Measurements from ENCODE around the gene OPCML. TPM values are rescaled to one million over a fixed set of nuclear protein-coding genes. Genes with fewer than 3 reads are reported as not detected.

The OPCML gene
- total and polyA plus RNA-seq, 2 donors (not counting 1 experiment from before 2014, with no cell fraction given), result 0.99 to 2.8 TPM

DNA sequence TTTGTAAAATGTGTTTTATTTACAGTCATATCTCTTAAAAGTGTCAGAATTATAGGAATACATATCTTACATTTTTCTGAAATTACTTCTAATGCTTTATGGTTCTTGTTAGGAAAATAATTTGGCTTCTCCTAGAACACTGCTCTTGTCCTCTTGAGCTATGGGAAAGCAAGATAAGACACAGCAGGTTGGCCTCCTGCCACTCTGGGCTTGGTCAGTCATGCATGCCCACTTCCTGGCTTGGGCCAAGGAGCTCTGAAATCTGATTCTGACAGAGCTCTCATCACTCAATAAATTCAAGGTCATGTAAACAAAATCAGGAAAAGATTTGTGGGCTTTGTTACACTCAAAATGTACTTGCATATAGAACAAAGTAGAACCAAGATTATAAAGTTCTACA is 1036.0 kb downstream of the OPCML start:
- no peak for TF ChIP-seq EZH2 (IDR thresholded peaks at IDR 0.05; ENCODE audit: low read length, missing control alignments)
- TF ChIP-seq, protein P1, sequence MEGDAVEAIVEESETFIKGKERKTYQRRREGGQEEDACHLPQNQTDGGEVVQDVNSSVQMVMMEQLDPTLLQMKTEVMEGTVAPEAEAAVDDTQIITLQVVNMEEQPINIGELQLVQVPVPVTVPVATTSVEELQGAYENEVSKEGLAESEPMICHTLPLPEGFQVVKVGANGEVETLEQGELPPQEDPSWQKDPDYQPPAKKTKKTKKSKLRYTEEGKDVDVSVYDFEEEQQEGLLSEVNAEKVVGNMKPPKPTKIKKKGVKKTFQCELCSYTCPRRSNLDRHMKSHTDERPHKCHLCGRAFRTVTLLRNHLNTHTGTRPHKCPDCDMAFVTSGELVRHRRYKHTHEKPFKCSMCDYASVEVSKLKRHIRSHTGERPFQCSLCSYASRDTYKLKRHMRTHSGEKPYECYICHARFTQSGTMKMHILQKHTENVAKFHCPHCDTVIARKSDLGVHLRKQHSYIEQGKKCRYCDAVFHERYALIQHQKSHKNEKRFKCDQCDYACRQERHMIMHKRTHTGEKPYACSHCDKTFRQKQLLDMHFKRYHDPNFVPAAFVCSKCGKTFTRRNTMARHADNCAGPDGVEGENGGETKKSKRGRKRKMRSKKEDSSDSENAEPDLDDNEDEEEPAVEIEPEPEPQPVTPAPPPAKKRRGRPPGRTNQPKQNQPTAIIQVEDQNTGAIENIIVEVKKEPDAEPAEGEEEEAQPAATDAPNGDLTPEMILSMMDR (conservative IDR thresholded peaks at IDR 0.05 in 1 of 2, IDR thresholded peaks at IDR 0.05 in 1 of 2; ENCODE audit: low read depth in 1 of 2, low read length in 2 of 2), result no peak
- H3K9ac ChIP-seq (ENCODE audit: insufficient read depth, low read length), result no peak overlapping the region
- H4K20me1 ChIP-seq (ENCODE audit: control insufficient read depth, extremely low read depth, insufficient read depth, low read length), result no peaks in the 10 kb centered on the region
- no peak overlapping the region for H3K4me3 ChIP-seq (replicated peaks in 1 of 4; ENCODE audit: control extremely low read depth in 1 of 4, insufficient read depth in 1 of 4, low read depth in 3 of 4, low read length in 4 of 4)
- no peaks in the 10 kb centered on the region for H3K4me1 ChIP-seq (ENCODE audit: control insufficient read depth, extremely low read depth, insufficient read depth, low read length)
- no peaks in the 10 kb centered on the region for H3K36me3 ChIP-seq (ENCODE audit: control insufficient read depth, insufficient read depth, low read length)
- DNase-seq (ENCODE audit: low read depth in 2 of 2), result peak; percentile 3 to 68
- H2AFZ ChIP-seq (ENCODE audit: low read length), result no peak overlapping the region
- no peak overlapping the region for H3K27ac ChIP-seq (ENCODE audit: insufficient read depth, low read length)
- no peak overlapping the region for H3K4me2 ChIP-seq (ENCODE audit: extremely low read depth, insufficient read depth, low read length)
- no peaks in the 10 kb centered on the region for H3K27me3 ChIP-seq (ENCODE audit: control insufficient read depth, insufficient read depth, low read length)
- H3K9me3 ChIP-seq (ENCODE audit: control insufficient read depth, insufficient read depth, low read depth, low read length), result no peaks in the 10 kb centered on the region
- H3K79me2 ChIP-seq (ENCODE audit: control insufficient read depth, insufficient read depth, low read length), result no peaks in the 10 kb centered on the region

DNA sequence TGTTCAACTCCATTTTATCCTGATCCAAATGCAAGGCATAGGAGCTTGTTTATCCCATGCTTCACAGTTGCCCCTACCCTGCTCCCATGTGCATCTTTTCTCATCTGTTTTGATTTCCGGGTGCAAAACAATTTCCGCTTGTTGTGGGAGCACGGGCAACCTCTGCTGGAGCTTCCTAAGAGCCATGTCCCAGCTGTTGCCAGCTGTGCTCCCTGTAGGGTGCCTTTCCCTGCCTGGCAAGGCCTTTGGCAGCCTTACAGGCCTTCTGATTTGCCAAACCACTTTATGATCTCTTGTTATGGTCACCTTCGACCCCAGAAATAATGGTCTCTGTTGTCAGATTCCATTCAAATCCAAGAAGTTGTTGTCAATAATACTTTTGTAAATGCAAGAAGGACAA is 1038.5 kb downstream of the OPCML start:
- TF ChIP-seq, protein P1 (conservative IDR thresholded peaks at IDR 0.05 in 1 of 2, IDR thresholded peaks at IDR 0.05 in 1 of 2; ENCODE audit: low read depth in 1 of 2, low read length in 2 of 2), result no peak
- no peak for TF ChIP-seq EZH2 (IDR thresholded peaks at IDR 0.05; ENCODE audit: low read length, missing control alignments)
- H3K27ac ChIP-seq (ENCODE audit: insufficient read depth, low read length), result no peak overlapping the region
- no peak for DNase-seq (ENCODE audit: low read depth in 2 of 2)
- H3K27me3 ChIP-seq (ENCODE audit: control insufficient read depth, insufficient read depth, low read length), result no peaks in the 10 kb centered on the region
- no peaks in the 10 kb centered on the region for H3K4me1 ChIP-seq (ENCODE audit: control insufficient read depth, extremely low read depth, insufficient read depth, low read length)
- no peaks in the 10 kb centered on the region for H3K79me2 ChIP-seq (ENCODE audit: control insufficient read depth, insufficient read depth, low read length)
- no peak overlapping the region for H3K9ac ChIP-seq (ENCODE audit: insufficient read depth, low read length)
- H3K4me2 ChIP-seq (ENCODE audit: extremely low read depth, insufficient read depth, low read length), result no peak overlapping the region
- no peaks in the 10 kb centered on the region for H4K20me1 ChIP-seq (ENCODE audit: control insufficient read depth, extremely low read depth, insufficient read depth, low read length)
- no peak overlapping the region for H2AFZ ChIP-seq (ENCODE audit: low read length)
- no peaks in the 10 kb centered on the region for H3K36me3 ChIP-seq (ENCODE audit: control insufficient read depth, insufficient read depth, low read length)
- H3K9me3 ChIP-seq (ENCODE audit: control insufficient read depth, insufficient read depth, low read depth, low read length), result no peaks in the 10 kb centered on the region
- no peak overlapping the region for H3K4me3 ChIP-seq (replicated peaks in 1 of 4; ENCODE audit: control extremely low read depth in 1 of 4, insufficient read depth in 1 of 4, low read depth in 3 of 4, low read length in 4 of 4)

DNA sequence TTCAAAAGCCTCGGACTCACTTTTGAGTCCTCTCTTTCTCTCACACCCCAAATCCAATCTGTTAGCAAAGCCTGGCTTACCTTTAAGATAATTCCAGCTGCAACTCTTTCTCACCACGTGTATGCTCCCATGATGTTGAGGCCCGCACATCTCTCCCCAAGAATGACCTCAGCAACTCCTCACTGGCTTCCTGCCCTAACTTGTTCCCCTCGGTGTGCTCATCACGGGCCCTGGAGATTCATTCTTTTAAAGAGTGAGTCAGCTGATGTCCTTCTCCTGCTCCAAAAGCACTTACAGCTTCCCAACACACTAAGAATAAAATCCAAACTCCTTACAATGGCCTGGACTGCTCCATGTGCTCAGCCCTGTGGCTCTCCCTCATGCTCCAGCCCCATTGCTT is 1041.3 kb downstream of the OPCML start:
- DNase-seq (ENCODE audit: low read depth in 2 of 2), result peak in 1 of 2 donors; percentile 48
- no peaks in the 10 kb centered on the region for H4K20me1 ChIP-seq (ENCODE audit: control insufficient read depth, extremely low read depth, insufficient read depth, low read length)

More for the DNA sequence above, 1041.3 kb downstream of the OPCML start:
- H3K79me2 ChIP-seq (ENCODE audit: control insufficient read depth, insufficient read depth, low read length), result no peaks in the 10 kb centered on the region
- no peak overlapping the region for H3K4me2 ChIP-seq (ENCODE audit: extremely low read depth, insufficient read depth, low read length)
- TF ChIP-seq, protein P1 (conservative IDR thresholded peaks at IDR 0.05 in 1 of 2, IDR thresholded peaks at IDR 0.05 in 1 of 2; ENCODE audit: low read depth in 1 of 2, low read length in 2 of 2), result no peak
- TF ChIP-seq EZH2 (IDR thresholded peaks at IDR 0.05; ENCODE audit: low read length, missing control alignments), result no peak
- no peak overlapping the region for H3K4me3 ChIP-seq (replicated peaks in 1 of 4; ENCODE audit: control extremely low read depth in 1 of 4, insufficient read depth in 1 of 4, low read depth in 3 of 4, low read length in 4 of 4)
- H3K36me3 ChIP-seq (ENCODE audit: control insufficient read depth, insufficient read depth, low read length), result no peaks in the 10 kb centered on the region
- H3K9me3 ChIP-seq (ENCODE audit: control insufficient read depth, insufficient read depth, low read depth, low read length), result no peaks in the 10 kb centered on the region
- no peaks in the 10 kb centered on the region for H3K4me1 ChIP-seq (ENCODE audit: control insufficient read depth, extremely low read depth, insufficient read depth, low read length)
- H3K27ac ChIP-seq (ENCODE audit: insufficient read depth, low read length), result no peak overlapping the region
- no peak overlapping the region for H2AFZ ChIP-seq (ENCODE audit: low read length)
- H3K27me3 ChIP-seq (ENCODE audit: control insufficient read depth, insufficient read depth, low read length), result no peaks in the 10 kb centered on the region
- H3K9ac ChIP-seq (ENCODE audit: insufficient read depth, low read length), result no peak overlapping the region
